H9 (cell line): ENCODE data around the gene ERF. TPM values are rescaled to one million over a fixed set of nuclear protein-coding genes. Genes with fewer than 3 reads are reported as not detected.

ENCODE experiments used
- DNase-seq: peaks from one replicate; pipeline ENCODE4 v3.0.0-alpha.2; 2017
- H2AFZ ChIP-seq: one replicate; pipeline ENCODE4 v1.6.1; 2013; ENCODE audit warnings: mild to moderate bottlenecking, low read length, control low read depth, moderate library complexity
- H2AK5ac ChIP-seq: 2 replicates; pipeline ENCODE4 v1.6.1; 2013; ENCODE audit warnings: low read length, control low read depth, mixed read lengths; ENCODE audit not compliant: insufficient read length
- H2BK120ac ChIP-seq: one replicate; pipeline ENCODE4 v1.6.1; 2013; ENCODE audit warnings: low read depth, mild to moderate bottlenecking, low read length, control low read depth, inconsistent platforms; ENCODE audit not compliant: poor library complexity, severe bottlenecking
- H2BK12ac ChIP-seq: 2 replicates; pipeline ENCODE4 v1.6.1; 2013; ENCODE audit warnings: low read length, control low read depth, mixed read lengths, low read depth; ENCODE audit not compliant: insufficient read length
- H2BK15ac ChIP-seq: 2 replicates; pipeline ENCODE4 v1.6.1; 2013; ENCODE audit warnings: low read depth, low read length, control low read depth
- H2BK20ac ChIP-seq: one replicate; pipeline ENCODE4 v1.6.1; 2013; ENCODE audit warnings: low read depth, mild to moderate bottlenecking, low read length, control low read depth, inconsistent platforms; ENCODE audit not compliant: poor library complexity, severe bottlenecking
- H2BK5ac ChIP-seq: 2 replicates; pipeline ENCODE4 v1.6.1; 2013; ENCODE audit warnings: low read length, control low read depth, mixed read lengths; ENCODE audit not compliant: insufficient read length
- H3K14ac ChIP-seq: 2 replicates; pipeline ENCODE4 v1.6.1; 2013; ENCODE audit warnings: low read length, control low read depth; ENCODE audit not compliant: insufficient read depth
- H3K18ac ChIP-seq: 2 replicates; pipeline ENCODE4 v1.6.1; 2013; ENCODE audit warnings: low read depth, mild to moderate bottlenecking, mixed read lengths, low read length, control low read depth; ENCODE audit not compliant: insufficient read length
- H3K23ac ChIP-seq: 2 replicates; pipeline ENCODE4 v1.6.1; 2013; ENCODE audit warnings: low read length, control low read depth, mixed read lengths, low read depth; ENCODE audit not compliant: insufficient read length
- H3K23me2 ChIP-seq: 2 replicates; pipeline ENCODE4 v1.6.1; 2013; ENCODE audit warnings: low read depth, mild to moderate bottlenecking, mixed read lengths, low read length, control low read depth; ENCODE audit not compliant: insufficient read length, poor library complexity, severe bottlenecking
- H3K27ac ChIP-seq: 2 replicates; pipeline ENCODE4 v1.5.1; 2013; ENCODE audit warnings: low read length, control low read depth, mixed read lengths, low read depth; ENCODE audit not compliant: insufficient read length
- H3K27me3 ChIP-seq: 2 replicates; pipeline ENCODE4 v1.6.1; 2013; ENCODE audit warnings: low read length, control low read depth, inconsistent platforms; ENCODE audit not compliant: insufficient read depth
- H3K4ac ChIP-seq: 2 replicates; pipeline ENCODE4 v1.6.1; 2013; ENCODE audit warnings: low read depth, mild to moderate bottlenecking, control low read depth, inconsistent platforms, low read length, moderate library complexity
- H3K4me1 ChIP-seq: 2 replicates; pipeline ENCODE4 v1.6.1; 2013; ENCODE audit warnings: low read length, control low read depth, inconsistent platforms; ENCODE audit not compliant: insufficient read depth
- H3K4me2 ChIP-seq: 2 replicates; pipeline ENCODE4 v1.6.1; 2013; ENCODE audit warnings: low read length, control low read depth, mixed read lengths; ENCODE audit not compliant: insufficient read length, insufficient read depth
- H3K56ac ChIP-seq: 2 replicates; pipeline ENCODE4 v1.6.1; 2013; ENCODE audit warnings: low read depth, mild to moderate bottlenecking, mixed read lengths, low read length, control low read depth; ENCODE audit not compliant: insufficient read length
- H3K79me1 ChIP-seq: 2 replicates; pipeline ENCODE4 v1.6.1; 2013; ENCODE audit warnings: low read depth, mild to moderate bottlenecking, moderate library complexity, low read length, control low read depth, inconsistent platforms; ENCODE audit not compliant: insufficient read depth, poor library complexity, severe bottlenecking
- H3K79me2 ChIP-seq: 2 replicates; pipeline ENCODE4 v1.6.1; 2013; ENCODE audit warnings: low read length, control low read depth, inconsistent platforms; ENCODE audit not compliant: insufficient read depth
- H3K9ac ChIP-seq: 2 replicates; pipeline ENCODE4 v1.6.1; 2013; ENCODE audit warnings: low read length, control low read depth, mixed read lengths; ENCODE audit not compliant: insufficient read length; ENCODE audit errors: extremely low read depth
- H3K9me3 ChIP-seq: one replicate; pipeline ENCODE4 v1.6.1; 2013; ENCODE audit warnings: low read depth, low read length, inconsistent platforms; ENCODE audit not compliant: control insufficient read depth
- H3T11ph ChIP-seq: one replicate; pipeline ENCODE4 v1.6.1; 2013; ENCODE audit warnings: mild to moderate bottlenecking, low read length, control low read depth, inconsistent platforms
- H4K20me1 ChIP-seq: one replicate; pipeline ENCODE4 v1.6.1; 2013; ENCODE audit not compliant: control insufficient read depth, insufficient read length, insufficient read depth
- H4K5ac ChIP-seq: 2 replicates; pipeline ENCODE4 v1.6.1; 2013; ENCODE audit warnings: low read depth, mild to moderate bottlenecking, mixed read lengths, low read length, control low read depth; ENCODE audit not compliant: insufficient read length
- H4K8ac ChIP-seq: replicated peaks from 2 replicates; pipeline ENCODE4 v1.6.1; 2013; ENCODE audit warnings: low read length, control low read depth, mixed read lengths, low read depth; ENCODE audit not compliant: insufficient read length
- H4K91ac ChIP-seq: 2 replicates; pipeline ENCODE4 v1.6.1; 2013; ENCODE audit warnings: low read depth, mild to moderate bottlenecking, moderate library complexity, mixed read lengths, low read length, control low read depth; ENCODE audit not compliant: insufficient read length
- H3K27ac Mint-ChIP-seq, 3 experiments: 2 replicates in 2 of 3; 3 replicates in 1 of 3; pipeline ENCODE4 v1.8.0; 2020 to 2021; ENCODE audit warnings: mixed read lengths in 3 of 3, mild to moderate bottlenecking in 1 of 3, moderate library complexity in 1 of 3
- H3K27me3 Mint-ChIP-seq: 2 replicates; pipeline ENCODE4 v1.8.0; 2021; ENCODE audit warnings: low read depth, mild to moderate bottlenecking, moderate library complexity, mixed read lengths
- H3K36me3 Mint-ChIP-seq, 3 experiments: 2 replicates in 2 of 3; 3 replicates in 1 of 3; pipeline ENCODE4 v1.8.0; 2020 to 2021; ENCODE audit warnings: low read depth in 3 of 3, mixed read lengths in 3 of 3; ENCODE audit not compliant: insufficient read depth in 1 of 3
- H3K4me1 Mint-ChIP-seq, 2 experiments: 2 replicates each; pipeline ENCODE4 v1.8.0; 2020; ENCODE audit warnings: mixed read lengths in 2 of 2
- H3K4me3 Mint-ChIP-seq, 2 experiments: 2 replicates in 1 of 2; 3 replicates in 1 of 2; pipeline ENCODE4 v1.8.0; 2020 to 2021; ENCODE audit warnings: mild to moderate bottlenecking in 2 of 2, mixed read lengths in 2 of 2, moderate library complexity in 1 of 2
- H3K9me3 Mint-ChIP-seq, 2 experiments: 2 replicates in 1 of 2; 3 replicates in 1 of 2; pipeline ENCODE4 v1.8.0; 2020; ENCODE audit warnings: mild to moderate bottlenecking in 2 of 2, mixed read lengths in 2 of 2, moderate library complexity in 1 of 2
- CTCF ChIP-seq: fragments of 200-600 bp; sonication (generic); conservative IDR thresholded peaks from 3 replicates; pipeline ENCODE4 v1.8.0; 2021; ENCODE audit warnings: antibody characterized with exemption, mild to moderate bottlenecking
- WGBS: extraction: QIAGEN DNeasy Blood & Tissue Kit; methylation state at CpG from one replicate; pipeline ENCODE4 v1.1.7; 2013; ENCODE audit warnings: missing lambda C conversion rate, low lambda C conversion rate, mixed read lengths; ENCODE audit not compliant: insufficient read length; ENCODE audit errors: extremely low coverage; 5-methylcytosine and 5-hydroxymethylcytosine counted together
- total RNA-seq: library from RNA; stranded (reverse); gene quantifications from 2 replicates; pipeline ENCODE4 v1.2.1, GENCODE V29; 2021

The ERF gene
- total RNA-seq, 1 experiment from 2014 or later: 126 TPM

GRCh38 chr19:42229855-42230351 is 25.0 kb downstream of the ERF start:
- H3K4me3 Mint-ChIP-seq: no peak overlapping the region; a peak in 1 of 5 replicates
- H3K4me1 ChIP-seq: no peaks in the 10 kb centered on the region

More at GRCh38 chr19:42229855-42230351, 25.0 kb downstream of the ERF start:
- Histone ChIP-seq H3K4me2 (no peak overlapping the region), H2BK15ac (no peak overlapping the region), H3K27ac (no peak overlapping the region), H2BK5ac (no peak overlapping the region), H3T11ph (no peak overlapping the region), H3K14ac (no peak overlapping the region), H3K4ac (no peak overlapping the region), H2BK120ac (no peak overlapping the region), H3K79me1 (no peaks in the 10 kb centered on the region), H3K56ac (no peak overlapping the region), H3K9ac (no peak overlapping the region), H4K5ac (no peak overlapping the region), H2BK12ac (no peak overlapping the region), H3K23me2 (no peaks in the 10 kb centered on the region), H3K18ac (no peak overlapping the region), H4K20me1 (no peaks in the 10 kb centered on the region), H3K9me3 (no peaks in the 10 kb centered on the region), H4K91ac (no peak overlapping the region), H3K27me3 (no peaks in the 10 kb centered on the region), H4K8ac (no peak overlapping the region), H3K79me2 (peaks cover 2% of the 10 kb centered on the region; the same call in 1 of the 2 replicates), H2AK5ac (no peak overlapping the region), H2BK20ac (no peak overlapping the region), H2AFZ (no peak overlapping the region), H3K23ac (no peak overlapping the region)
- WGBS: no CpG with 5 or more reads among the region's 8 CpGs
- DNase-seq: no peak
- H3K27ac Mint-ChIP-seq: peak overlapping the region in 1 of 3 experiments; percentile 48; a peak in 2 of 7 replicates
- H3K9me3 Mint-ChIP-seq: no peaks in the 10 kb centered on the region
- H3K4me1 Mint-ChIP-seq: peaks cover 0 to 6% of the 10 kb centered on the region in 2 experiments; a peak in 1 of 4 replicates
- no peaks in the 10 kb centered on the region for H3K27me3 Mint-ChIP-seq
- peaks cover 43 to 92% (median 85%) of the 10 kb centered on the region in 3 experiments; a peak in 6 of 7 replicates for H3K36me3 Mint-ChIP-seq
- no peak for TF ChIP-seq CTCF
